GM12878 (cell line): Measurements from ENCODE around the gene PITPNM1. TPM values are rescaled to one million over a fixed set of nuclear protein-coding genes. Genes with fewer than 3 reads are reported as not detected.

ENCODE experiments used
- ATAC-seq: fragments of 200-7000 bp; cut with Tn5 transposase; 3 replicates; pipeline ENCODE4 v1.9.1; 2020; ENCODE audit warnings: mild to moderate bottlenecking, moderate library complexity
- BruUV-seq: library from RNA; stranded (reverse); fragments of 400-500 nt; replicated peaks from 2 replicates; lab custom pipeline; 2021; lab: Mats Ljungman, UMichigan
- CTCF ChIA-PET: fragments of 300-600 bp; sonication (Branson Sonifier 250); formaldehyde crosslinking; extraction: SDS; loops from one replicate; lab custom pipeline; 2021; ENCODE audit warnings: inconsistent platforms; lab: Yijun Ruan, JAX
- POLR2A ChIA-PET: fragments of 350-600 bp; formaldehyde crosslinking; extraction: SDS; loops from one replicate; lab custom pipeline; 2021; ENCODE audit warnings: inconsistent platforms; lab: Charles Lee
- RAD21 ChIA-PET: fragments of 300-600 bp; sonication (Branson Sonifier 250); formaldehyde crosslinking; loops from one replicate; lab custom pipeline; 2023; ENCODE audit warnings: antibody characterized with exemption; ENCODE audit not compliant: unreplicated experiment; lab: Charles Lee
- SMC1A ChIA-PET: fragments of 300-600 bp; sonication (Branson Sonifier 250); formaldehyde crosslinking; loops from one replicate; lab custom pipeline; 2023; ENCODE audit not compliant: unreplicated experiment, uncharacterized antibody; lab: Charles Lee
- DNase-seq: peaks from one replicate; pipeline ENCODE4 v3.0.0-alpha.2; 2011; ENCODE audit warnings: low read depth, low spot score
- FAIRE-seq: peaks from 3 replicates; lab custom pipeline; 2011; peaks lifted over from hg19 to GRCh38; lab: Jason Lieb, UNC
- H2AFZ ChIP-seq: 2 replicates; pipeline ENCODE4 v1.6.0; 2011; ENCODE audit warnings: low read depth, low read length, control low read depth; ENCODE audit not compliant: control insufficient read depth
- H3K27ac ChIP-seq: 2 replicates; pipeline ENCODE4 v1.5.1; 2011; ENCODE audit warnings: control low read depth; ENCODE audit not compliant: control insufficient read depth, insufficient read depth
- H3K27me3 ChIP-seq, 2 experiments: replicated peaks in 1 of 2; 2 replicates each; pipeline versions ENCODE4 v1.6.0 to v1.6.1; 2011; ENCODE audit warnings: low read length in 1 of 2; ENCODE audit not compliant: control insufficient read depth in 2 of 2, insufficient read depth in 2 of 2
- H3K36me3 ChIP-seq, 2 experiments: 2 replicates each; pipeline ENCODE4 v1.5.1; 2011; ENCODE audit warnings: low read length in 1 of 2; ENCODE audit not compliant: control insufficient read depth in 2 of 2, insufficient read depth in 2 of 2
- H3K4me1 ChIP-seq: 2 replicates; pipeline ENCODE4 v1.6.1; 2011; ENCODE audit warnings: mild to moderate bottlenecking, low read length, moderate library complexity, mixed read lengths; ENCODE audit not compliant: control insufficient read depth, insufficient read depth
- H3K4me2 ChIP-seq: 2 replicates; pipeline ENCODE4 v1.6.0; 2011; ENCODE audit warnings: control low read depth; ENCODE audit not compliant: control insufficient read depth, insufficient read depth
- H3K4me3 ChIP-seq: fragments of 200-600 bp; sonication (generic); 2 replicates; pipeline ENCODE4 v1.5.1; 2016
- H3K79me2 ChIP-seq: 2 replicates; pipeline ENCODE4 v1.6.0; 2011; ENCODE audit warnings: low read length; ENCODE audit not compliant: control insufficient read depth, insufficient read depth
- H3K9ac ChIP-seq: 2 replicates; pipeline ENCODE4 v1.8.0; 2011; ENCODE audit warnings: low read length, control low read depth, mixed read lengths; ENCODE audit not compliant: control insufficient read depth, insufficient read depth
- H3K9me3 ChIP-seq: replicated peaks from 3 replicates; pipeline ENCODE4 v1.5.1; 2011; ENCODE audit warnings: mild to moderate bottlenecking, low read length; ENCODE audit not compliant: control insufficient read depth, insufficient read depth
- H4K20me1 ChIP-seq: 2 replicates; pipeline ENCODE4 v1.6.0; 2011; ENCODE audit not compliant: control insufficient read depth, insufficient read depth
- CEBPB ChIP-seq, 2 experiments: fragments of 150-350 bp in 1 of 2; IDR thresholded peaks; 2 replicates each; pipeline ENCODE4 v1.6.1; 2012 to 2014; ENCODE audit warnings: low read depth in 2 of 2, low read length in 2 of 2, borderline replicate concordance in 1 of 2, inconsistent platforms in 1 of 2
- CEBPZ ChIP-seq: fragments of 150-350 bp; IDR thresholded peaks from 2 replicates; pipeline ENCODE4 v1.6.1; 2016; ENCODE audit warnings: low read depth, low read length
- CTCF ChIP-seq, 3 experiments: IDR thresholded peaks in 2 of 3; conservative IDR thresholded peaks in 1 of 3; 2 replicates each; pipeline ENCODE4 v1.5.1; 2011; ENCODE audit warnings: low read depth in 3 of 3, low read length in 3 of 3, mild to moderate bottlenecking in 3 of 3, control low read depth in 2 of 3, moderate library complexity in 2 of 3, inconsistent platforms in 1 of 3, mixed read lengths in 1 of 3; ENCODE audit not compliant: control insufficient read depth in 2 of 3, insufficient read depth in 1 of 3; ENCODE audit errors: extremely low read depth in 1 of 3
- KLF5 ChIP-seq: fragments of 450-650 bp; IDR thresholded peaks from 2 replicates; pipeline ENCODE4 v1.6.1; 2014; ENCODE audit warnings: mild to moderate bottlenecking; ENCODE audit not compliant: partially characterized antibody
- NFXL1 ChIP-seq: fragments of 450-650 bp; IDR thresholded peaks from 2 replicates; pipeline ENCODE4 v1.6.1; 2017; ENCODE audit warnings: antibody characterized with exemption, mild to moderate bottlenecking, borderline replicate concordance
- SMAD5 ChIP-seq: IDR thresholded peaks from 2 replicates; pipeline ENCODE4 v1.6.1; 2016; ENCODE audit warnings: antibody characterized with exemption, low read depth
- SPI1 ChIP-seq: IDR thresholded peaks from 2 replicates; pipeline ENCODE4 v1.6.1; 2011; ENCODE audit warnings: low read depth, mild to moderate bottlenecking, low read length, moderate library complexity, borderline replicate concordance; ENCODE audit not compliant: insufficient read depth
- SREBF1 ChIP-seq: IDR thresholded peaks from 2 replicates; pipeline ENCODE4 v1.6.1; 2012; ENCODE audit warnings: mild to moderate bottlenecking, low read length
- USF1 ChIP-seq: IDR thresholded peaks from 2 replicates; pipeline ENCODE4 v1.6.1; 2011; ENCODE audit warnings: borderline replicate concordance, low read depth, mild to moderate bottlenecking, moderate library complexity, mixed read lengths, low read length; ENCODE audit not compliant: insufficient read depth; ENCODE audit errors: extremely low read length
- ZNF24 ChIP-seq: fragments of 450-650 bp; IDR thresholded peaks from 2 replicates; pipeline ENCODE4 v1.6.1; 2017; ENCODE audit warnings: antibody characterized with exemption, mild to moderate bottlenecking
- WGBS: methylation state at CpG from one replicate; pipeline ENCODE4 v1.1.6; 2016; ENCODE audit warnings: low lambda C conversion rate; ENCODE audit not compliant: insufficient replicate concordance, insufficient coverage; ENCODE audit errors: missing lambda C conversion rate; 5-methylcytosine and 5-hydroxymethylcytosine counted together
- in situ Hi-C: fragments of 300-500 bp; cut with MboI; formaldehyde crosslinking; loops from 9 replicates; pipeline ENCODE4 v1.14.3; 2018; ENCODE audit warnings: mixed read lengths
- intact Hi-C: fragments of 100-400 bp; cut with micrococcal nuclease; formaldehyde crosslinking; loops from one replicate; pipeline ENCODE4 v1.14.2; 2022; ENCODE audit not compliant: unreplicated experiment
- polyA plus RNA-seq, 11 experiments: library from polyadenylated mRNA; depleted of rRNA in 4 of 11; unstranded in 6 of 11; stranded (reverse) in 5 of 11; fragments of >200 nt; fragmentation: Nextera tagmentation in 4 of 11; fragmentation: Illumina TruSeq in 1 of 11; extraction: Ambion mirVana in 4 of 11; extraction: Trizol in 1 of 11; gene quantifications; 1 replicate in 1 of 11; 2 replicates in 10 of 11; pipeline versions ENCODE4 v1.2.1 to v1.2.3, GENCODE V29; 2011 to 2016; ENCODE audit warnings: inconsistent platforms in 2 of 11, missing spikeins in 2 of 11, low read depth in 1 of 11
- total RNA-seq, 4 experiments: library from RNA; depleted of rRNA in 3 of 4; stranded (reverse); fragments of >200 nt in 3 of 4; fragmentation: Illumina TruSeq in 1 of 4; extraction: Trizol in 1 of 4; gene quantifications; 2 replicates each; pipeline versions ENCODE4 v1.2.1 to v1.2.3, GENCODE V29; 2013 to 2021

The PITPNM1 gene
- total and polyA plus RNA-seq, 10 of the 15 experiments (the other 5 are each of a cell fraction or from before 2014, with no cell fraction given), result 0.11 to 56.8 (median 16.5) TPM

- intact Hi-C loops (no loop called here), in situ Hi-C loops (no loop called here)
- H3K4me3 ChIP-seq, result no peak overlapping the region
- H3K9me3 ChIP-seq, result peaks cover 7% of the 10 kb centered on the region; the same call in 2 of the 3 replicates
- RAD21 ChIA-PET, result no interaction called here
- POLR2A ChIA-PET, result no interaction called here
- SMC1A ChIA-PET, result no interaction called here
- DNase-seq, result no peak
- no peaks in the 10 kb centered on the region; a peak in 1 of 4 replicates for H3K27me3 ChIP-seq
- 47% methylated on average over 6 of the region's 6 CpGs for WGBS
- no peak overlapping the region for H2AFZ ChIP-seq
- H3K9ac ChIP-seq, result no peak overlapping the region
- TF ChIP-seq SPI1, result no peak
- TF ChIP-seq NFXL1, result no peak
- no peak for TF ChIP-seq CTCF (IDR thresholded peaks at IDR 0.05 in 2 of 3, conservative IDR thresholded peaks at IDR 0.05 in 1 of 3; ENCODE audit: control insufficient read depth in 2 of 3, extremely low read depth in 1 of 3, insufficient read depth in 1 of 3, low read depth in 3 of 3, low read length in 3 of 3)
- TF ChIP-seq SREBF1, result no peak
- TF ChIP-seq ZNF24, result no peak
- TF ChIP-seq KLF5, result no peak
- no peak for TF ChIP-seq CEBPB (IDR thresholded peaks at IDR 0.05; ENCODE audit: borderline replicate concordance in 1 of 2, low read depth in 2 of 2, low read length in 2 of 2)
- no peak for TF ChIP-seq CEBPZ
- TF ChIP-seq USF1, result no peak
- no peak for TF ChIP-seq SMAD5
- H3K4me1 ChIP-seq, result no peaks in the 10 kb centered on the region
- no peak for ATAC-seq
- no peaks in the 10 kb centered on the region for H3K36me3 ChIP-seq
- CTCF ChIA-PET, result interaction anchor here (0.6 kb wide), 1 partner anchor 297 kb away, joined by 3 read pairs; no protein-coding TSS in a partner anchor
- FAIRE-seq, result no peak
- H3K79me2 ChIP-seq, result no peaks in the 10 kb centered on the region
- no peak overlapping the region for H3K4me2 ChIP-seq
- no TSS peak for BruUV-seq
- no peak overlapping the region for H3K27ac ChIP-seq
- no peaks in the 10 kb centered on the region for H4K20me1 ChIP-seq
These were observed 33.1 kb upstream of the PITPNM1 start for GRCh38 chr11:67538306-67538705.
